Activated naive CD8-positive, alpha-beta T cell treated with anti-CD3 and anti-CD28 coated beads, Interleukin-2, amount 50 U/mL, for 24 hours (primary cell): ENCODE results near the gene XRN1.
"Not testable (repeated sequence)": the region's sequence is repeated elsewhere in the genome, so short reads cannot be mapped to it uniquely, and the experiment has no call there.

Experiments used
- ATAC-seq: fragments of 150-1000 bp; cut with Tn5 transposase; one replicate; pipeline ENCODE4 v1.10.0; 2021
- DNase-seq: peaks from one replicate; pipeline ENCODE4 v3.0.0; 2021
- H3K27ac Mint-ChIP-seq: one replicate; pipeline ENCODE4 v1.8.0; 2021; ENCODE audit warnings: mild to moderate bottlenecking, mixed read lengths
- H3K27me3 Mint-ChIP-seq: one replicate; pipeline ENCODE4 v1.8.0; 2021; ENCODE audit warnings: mixed read lengths
- H3K36me3 Mint-ChIP-seq: one replicate; pipeline ENCODE4 v1.8.0; 2021; ENCODE audit warnings: low read depth, mixed read lengths
- H3K4me1 Mint-ChIP-seq: one replicate; pipeline ENCODE4 v1.8.0; 2021; ENCODE audit warnings: mixed read lengths
- H3K4me3 Mint-ChIP-seq: one replicate; pipeline ENCODE4 v1.8.0; 2021; ENCODE audit warnings: mild to moderate bottlenecking, moderate library complexity, mixed read lengths
- H3K9me3 Mint-ChIP-seq: one replicate; pipeline ENCODE4 v1.8.0; 2021; ENCODE audit warnings: mixed read lengths

Gene XRN1

GRCh38 chr3:142447301-142447851 lies 461 bp downstream of the XRN1 start:
- DNase-seq (peak; percentile 51), ATAC-seq (peak; percentile 35)
- Mint-ChIP-seq H3K27me3 (no peaks in the 10 kb centered on the region), H3K4me1 (peaks cover 51% of the 10 kb centered on the region), H3K36me3 (peaks cover 19% of the 10 kb centered on the region), H3K27ac (peak overlapping the region; percentile 99), H3K9me3 (no peaks in the 10 kb centered on the region), H3K4me3 (peak overlapping the region; percentile 99)

- H3K9me3 Mint-ChIP-seq = no peaks in the 10 kb centered on the region
- ATAC-seq (peak; percentile 73), DNase-seq (peak; percentile 16)
- peaks cover 58% of the 10 kb centered on the region for H3K4me1 Mint-ChIP-seq
- H3K27ac Mint-ChIP-seq = peak overlapping the region; percentile 99
- H3K27me3 Mint-ChIP-seq = no peaks in the 10 kb centered on the region
- peak overlapping the region; percentile 99 for H3K4me3 Mint-ChIP-seq
- peaks cover 14% of the 10 kb centered on the region for H3K36me3 Mint-ChIP-seq
Measured at GRCh38 chr3:142445816-142446254, 2.0 kb downstream of the XRN1 start.

- Mint-ChIP-seq H3K36me3 (peaks cover 8% of the 10 kb centered on the region), H3K4me1 (peaks cover 64% of the 10 kb centered on the region), H3K9me3 (no peaks in the 10 kb centered on the region), H3K4me3 (no peak overlapping the region), H3K27ac (no peak overlapping the region), H3K27me3 (no peaks in the 10 kb centered on the region)
- ATAC-seq (no peak), DNase-seq (no peak)
Measured at GRCh38 chr3:142444343-142444742, 3.5 kb downstream of the XRN1 start.

GRCh38 chr3:142443060-142443459 lies 4.8 kb downstream of the XRN1 start:
- H3K27me3 Mint-ChIP-seq, H3K4me3 Mint-ChIP-seq, H3K36me3 Mint-ChIP-seq: not testable (repeated sequence)

GRCh38 chr3:142439499-142440220 lies 8.2 kb downstream of the XRN1 start:
- not testable (repeated sequence) for H3K4me3 Mint-ChIP-seq, H3K27ac Mint-ChIP-seq, H3K36me3 Mint-ChIP-seq, ATAC-seq, H3K27me3 Mint-ChIP-seq, DNase-seq, H3K9me3 Mint-ChIP-seq
- peaks cover 45% of the 10 kb centered on the region for H3K4me1 Mint-ChIP-seq

More at GRCh38 chr3:142443060-142443459, 4.8 kb downstream of the XRN1 start:
- not testable (repeated sequence) for H3K9me3 Mint-ChIP-seq, H3K27ac Mint-ChIP-seq, DNase-seq, ATAC-seq
- H3K4me1 Mint-ChIP-seq = peaks cover 58% of the 10 kb centered on the region

- H3K27me3 Mint-ChIP-seq, DNase-seq, ATAC-seq, H3K4me3 Mint-ChIP-seq, H3K36me3 Mint-ChIP-seq, H3K27ac Mint-ChIP-seq, H3K9me3 Mint-ChIP-seq: not testable (repeated sequence)
- peaks cover 35% of the 10 kb centered on the region for H3K4me1 Mint-ChIP-seq
Measured at GRCh38 chr3:142438096-142438495, 9.7 kb downstream of the XRN1 start.

GRCh38 chr3:142436951-142437585 lies 10.8 kb downstream of the XRN1 start:
- Mint-ChIP-seq H3K9me3 (no peaks in the 10 kb centered on the region), H3K4me1 (peaks cover 31% of the 10 kb centered on the region), H3K27ac (no peak overlapping the region), H3K36me3 (peaks cover 14% of the 10 kb centered on the region), H3K27me3 (no peaks in the 10 kb centered on the region), H3K4me3 (no peak overlapping the region)
- no peak for DNase-seq
- no peak for ATAC-seq

GRCh38 chr3:142434503-142434902 lies 13.3 kb downstream of the XRN1 start:
- H3K9me3 Mint-ChIP-seq = no peaks in the 10 kb centered on the region
- H3K27ac Mint-ChIP-seq = no peak overlapping the region

GRCh38 chr3:142433110-142433509 lies 14.7 kb downstream of the XRN1 start:
- no peak overlapping the region for H3K4me3 Mint-ChIP-seq
- peaks cover 33% of the 10 kb centered on the region for H3K36me3 Mint-ChIP-seq
- peaks cover 29% of the 10 kb centered on the region for H3K4me1 Mint-ChIP-seq
- ATAC-seq (no peak), DNase-seq (no peak)
- no peaks in the 10 kb centered on the region for H3K9me3 Mint-ChIP-seq
- no peak overlapping the region for H3K27ac Mint-ChIP-seq
- no peaks in the 10 kb centered on the region for H3K27me3 Mint-ChIP-seq

More at GRCh38 chr3:142434503-142434902, 13.3 kb downstream of the XRN1 start:
- no peaks in the 10 kb centered on the region for H3K27me3 Mint-ChIP-seq
- ATAC-seq = no peak
- no peak overlapping the region for H3K4me3 Mint-ChIP-seq
- peaks cover 31% of the 10 kb centered on the region for H3K4me1 Mint-ChIP-seq
- peaks cover 27% of the 10 kb centered on the region for H3K36me3 Mint-ChIP-seq
- no peak for DNase-seq

GRCh38 chr3:142429582-142429981 lies 18.3 kb downstream of the XRN1 start:
- ATAC-seq (no peak), DNase-seq (no peak)
- H3K27me3 Mint-ChIP-seq = no peaks in the 10 kb centered on the region
- no peak overlapping the region for H3K4me3 Mint-ChIP-seq
- H3K4me1 Mint-ChIP-seq = peaks cover 18% of the 10 kb centered on the region
- no peaks in the 10 kb centered on the region for H3K9me3 Mint-ChIP-seq
- H3K36me3 Mint-ChIP-seq = peaks cover 32% of the 10 kb centered on the region
- no peak overlapping the region for H3K27ac Mint-ChIP-seq

GRCh38 chr3:142424754-142425153 lies 23.1 kb downstream of the XRN1 start:
- Mint-ChIP-seq H3K4me3 (no peak overlapping the region), H3K36me3 (peaks cover 29% of the 10 kb centered on the region), H3K27me3 (no peaks in the 10 kb centered on the region), H3K27ac (no peak overlapping the region), H3K4me1 (peaks cover 3% of the 10 kb centered on the region), H3K9me3 (no peaks in the 10 kb centered on the region)
- DNase-seq (no peak), ATAC-seq (no peak)

- Mint-ChIP-seq H3K36me3 (peaks cover 34% of the 10 kb centered on the region), H3K9me3 (no peaks in the 10 kb centered on the region), H3K27me3 (no peaks in the 10 kb centered on the region), H3K4me1 (no peaks in the 10 kb centered on the region), H3K27ac (no peak overlapping the region), H3K4me3 (no peak overlapping the region)
- DNase-seq (no peak), ATAC-seq (no peak)
Measured at GRCh38 chr3:142418926-142419592, 28.8 kb downstream of the XRN1 start.

- no peak for ATAC-seq
- no peak for DNase-seq
- H3K27ac Mint-ChIP-seq = no peak overlapping the region
- no peaks in the 10 kb centered on the region for H3K9me3 Mint-ChIP-seq
- H3K4me1 Mint-ChIP-seq = no peaks in the 10 kb centered on the region
- H3K36me3 Mint-ChIP-seq = peaks cover 30% of the 10 kb centered on the region
- no peaks in the 10 kb centered on the region for H3K27me3 Mint-ChIP-seq
- H3K4me3 Mint-ChIP-seq = no peak overlapping the region
Measured at GRCh38 chr3:142417302-142417701, 30.5 kb downstream of the XRN1 start.

- DNase-seq, H3K27ac Mint-ChIP-seq, H3K4me1 Mint-ChIP-seq, H3K27me3 Mint-ChIP-seq, ATAC-seq, H3K9me3 Mint-ChIP-seq, H3K4me3 Mint-ChIP-seq: not testable (repeated sequence)
- H3K36me3 Mint-ChIP-seq = peaks cover 40% of the 10 kb centered on the region
Measured at GRCh38 chr3:142400537-142400936, 47.3 kb downstream of the XRN1 start.
